Ascending aorta (tissue), 2 donors: Measurements from ENCODE around the gene SH3PXD2A. TPM values are rescaled to one million over a fixed set of nuclear protein-coding genes. Genes with fewer than 3 reads are reported as not detected.
"Not testable (repeated sequence)": the region's sequence is repeated elsewhere in the genome, so short reads cannot be mapped to it uniquely, and the experiment has no call there.

Experiments used
- DNase-seq, 2 donors: peaks; one replicate each; pipeline ENCODE4 v3.0.0-alpha.2; 2019; ENCODE audit warnings: low spot score in 2 of 2
- H3K27ac ChIP-seq, 2 donors: fragments of 200-600 bp; sonication (generic); one replicate each; pipeline ENCODE4 v1.5.1; 2016 to 2017; ENCODE audit warnings: mild to moderate bottlenecking in 1 of 2
- H3K27me3 ChIP-seq: fragments of 200-600 bp; sonication (generic); one replicate; pipeline ENCODE4 v1.5.1; 2017
- H3K36me3 ChIP-seq, 2 donors: fragments of 200-600 bp; sonication (generic); one replicate each; pipeline ENCODE4 v1.5.1; 2016
- H3K4me1 ChIP-seq, 2 donors: fragments of 200-600 bp; sonication (generic); one replicate each; pipeline ENCODE4 v1.5.1; 2016 to 2017; ENCODE audit warnings: mild to moderate bottlenecking in 1 of 2
- H3K4me3 ChIP-seq, 2 donors: fragments of 200-600 bp; sonication (generic); one replicate each; pipeline ENCODE4 v1.5.1; 2016 to 2017; ENCODE audit warnings: mild to moderate bottlenecking in 1 of 2
- H3K9me3 ChIP-seq, 2 donors: fragments of 200-600 bp; sonication (generic); one replicate each; pipeline ENCODE4 v1.5.1; 2016
- intact Hi-C: fragments of 100-400 bp; cut with DNase I; formaldehyde crosslinking; loops from one replicate; pipeline ENCODE4 v1.15.1; 2023
- total RNA-seq: library from RNA; depleted of rRNA; stranded (reverse); fragments of >200 nt; gene quantifications from one replicate; pipeline ENCODE4 v1.1.0, GENCODE V29; 2016
- TF ChIP-seq, protein P1 (sequence below), 3 experiments: fragments of 200-600 bp in 2 of 3; fragments of 450-650 bp in 1 of 3; sonication (generic) in 2 of 3; IDR thresholded peaks; one replicate each; pipeline ENCODE4 v1.5.1; 2016 to 2019; ENCODE audit warnings: antibody characterized with exemption in 3 of 3, mild to moderate bottlenecking in 1 of 3, moderate library complexity in 1 of 3

Gene SH3PXD2A
- total RNA-seq, 1 donor from 2014 or later: 50.0 TPM

- no peak for DNase-seq
- H3K4me1 ChIP-seq: peaks cover 17 to 33% of the 10 kb centered on the region in 2 donors
- H3K27me3 ChIP-seq: no peaks in the 10 kb centered on the region
- H3K27ac ChIP-seq: no peak overlapping the region
- intact Hi-C loops: no loop called here
- no peaks in the 10 kb centered on the region for H3K36me3 ChIP-seq
- TF ChIP-seq, protein P1, sequence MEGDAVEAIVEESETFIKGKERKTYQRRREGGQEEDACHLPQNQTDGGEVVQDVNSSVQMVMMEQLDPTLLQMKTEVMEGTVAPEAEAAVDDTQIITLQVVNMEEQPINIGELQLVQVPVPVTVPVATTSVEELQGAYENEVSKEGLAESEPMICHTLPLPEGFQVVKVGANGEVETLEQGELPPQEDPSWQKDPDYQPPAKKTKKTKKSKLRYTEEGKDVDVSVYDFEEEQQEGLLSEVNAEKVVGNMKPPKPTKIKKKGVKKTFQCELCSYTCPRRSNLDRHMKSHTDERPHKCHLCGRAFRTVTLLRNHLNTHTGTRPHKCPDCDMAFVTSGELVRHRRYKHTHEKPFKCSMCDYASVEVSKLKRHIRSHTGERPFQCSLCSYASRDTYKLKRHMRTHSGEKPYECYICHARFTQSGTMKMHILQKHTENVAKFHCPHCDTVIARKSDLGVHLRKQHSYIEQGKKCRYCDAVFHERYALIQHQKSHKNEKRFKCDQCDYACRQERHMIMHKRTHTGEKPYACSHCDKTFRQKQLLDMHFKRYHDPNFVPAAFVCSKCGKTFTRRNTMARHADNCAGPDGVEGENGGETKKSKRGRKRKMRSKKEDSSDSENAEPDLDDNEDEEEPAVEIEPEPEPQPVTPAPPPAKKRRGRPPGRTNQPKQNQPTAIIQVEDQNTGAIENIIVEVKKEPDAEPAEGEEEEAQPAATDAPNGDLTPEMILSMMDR (IDR thresholded peaks at IDR 0.05): no peak
- no peak overlapping the region for H3K4me3 ChIP-seq
- no peaks in the 10 kb centered on the region for H3K9me3 ChIP-seq
Observed at GRCh38 chr10:103761075-103761920, 94.1 kb downstream of the SH3PXD2A start.

GRCh38 chr10:103760233-103760632, 95.1 kb downstream of the SH3PXD2A start:
- H3K4me1 ChIP-seq: peaks cover 17 to 30% of the 10 kb centered on the region in 2 donors
- DNase-seq, H3K36me3 ChIP-seq, H3K27me3 ChIP-seq, intact Hi-C loops, H3K9me3 ChIP-seq, H3K4me3 ChIP-seq: not testable (repeated sequence)
- H3K27ac ChIP-seq: peak overlapping the region; percentile 74 to 94

- no peaks in the 10 kb centered on the region for H3K27me3 ChIP-seq
- H3K4me1 ChIP-seq: peaks cover 17 to 30% of the 10 kb centered on the region in 2 donors
- no peaks in the 10 kb centered on the region for H3K36me3 ChIP-seq
- peak overlapping the region in 1 of 2 donors; percentile 9 for H3K4me3 ChIP-seq
- TF ChIP-seq, protein P1 (IDR thresholded peaks at IDR 0.05): peak in 1 of 3 experiments; percentile 7
- intact Hi-C loops: no loop called here
- peak overlapping the region; percentile 74 to 94 for H3K27ac ChIP-seq
- DNase-seq: peak; percentile 40 to 79
- no peaks in the 10 kb centered on the region for H3K9me3 ChIP-seq
Observed at GRCh38 chr10:103759100-103759781, 96.1 kb downstream of the SH3PXD2A start.

GRCh38 chr10:103758294-103758681, 97.1 kb downstream of the SH3PXD2A start:
- TF ChIP-seq, protein P1 (IDR thresholded peaks at IDR 0.05): no peak
- H3K36me3 ChIP-seq: no peaks in the 10 kb centered on the region
- intact Hi-C loops: no loop called here
- no peaks in the 10 kb centered on the region for H3K27me3 ChIP-seq
- no peaks in the 10 kb centered on the region for H3K9me3 ChIP-seq
- H3K27ac ChIP-seq: peak overlapping the region; percentile 74 to 94
- H3K4me1 ChIP-seq: peaks cover 17 to 26% of the 10 kb centered on the region in 2 donors
- DNase-seq: no peak
- no peak overlapping the region for H3K4me3 ChIP-seq

DNA sequence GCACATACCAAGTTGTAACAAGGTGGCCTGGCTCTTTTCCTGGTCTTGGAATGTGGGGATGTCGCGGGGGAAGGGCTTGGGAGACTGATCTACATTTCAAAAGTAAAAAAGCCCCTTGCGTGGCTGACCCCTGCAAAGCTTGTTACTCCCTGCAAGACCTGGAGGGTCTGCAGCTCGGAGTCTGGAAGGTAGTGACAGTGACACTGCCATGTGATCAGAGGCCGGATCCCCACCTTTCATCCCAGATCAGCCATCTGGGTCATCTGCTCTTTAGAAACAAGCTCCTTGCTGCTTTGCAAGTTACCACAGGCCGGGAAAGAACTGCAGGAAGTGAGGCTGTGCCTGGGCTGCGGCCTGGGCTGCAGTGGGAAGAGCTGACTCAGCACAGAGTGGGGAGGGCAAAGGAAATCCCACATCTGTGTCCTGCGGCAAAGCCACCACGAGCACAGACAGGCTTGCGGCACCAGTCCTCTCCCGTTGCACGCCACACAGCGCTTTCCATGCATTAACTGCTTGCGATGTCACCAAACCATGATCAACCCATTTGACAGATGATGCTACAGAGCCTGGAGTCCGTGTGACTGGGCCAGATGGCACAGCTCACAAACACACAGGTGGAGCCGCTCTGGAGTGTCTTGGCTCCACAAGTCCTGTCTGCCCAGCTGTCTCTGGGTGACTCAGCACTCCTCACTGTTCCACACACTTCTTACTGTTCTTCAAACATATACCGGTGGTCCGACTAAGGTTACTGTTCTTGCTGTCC, 97.7 kb downstream of the SH3PXD2A start:
- DNase-seq: no peak
- intact Hi-C loops: no loop called here
- H3K4me3 ChIP-seq: no peak overlapping the region
- H3K36me3 ChIP-seq: no peaks in the 10 kb centered on the region
- H3K27ac ChIP-seq: peak overlapping the region; percentile 74 to 94
- TF ChIP-seq, protein P1 (IDR thresholded peaks at IDR 0.05): no peak
- H3K9me3 ChIP-seq: no peaks in the 10 kb centered on the region
- H3K4me1 ChIP-seq: peaks cover 17 to 25% of the 10 kb centered on the region in 2 donors
- no peaks in the 10 kb centered on the region for H3K27me3 ChIP-seq
